ENCODE data around the gene SPACA9.
A peak's percentile ranks its signal among the peaks of the same experiment; 100 is the strongest.

Gene SPACA9

DNA sequence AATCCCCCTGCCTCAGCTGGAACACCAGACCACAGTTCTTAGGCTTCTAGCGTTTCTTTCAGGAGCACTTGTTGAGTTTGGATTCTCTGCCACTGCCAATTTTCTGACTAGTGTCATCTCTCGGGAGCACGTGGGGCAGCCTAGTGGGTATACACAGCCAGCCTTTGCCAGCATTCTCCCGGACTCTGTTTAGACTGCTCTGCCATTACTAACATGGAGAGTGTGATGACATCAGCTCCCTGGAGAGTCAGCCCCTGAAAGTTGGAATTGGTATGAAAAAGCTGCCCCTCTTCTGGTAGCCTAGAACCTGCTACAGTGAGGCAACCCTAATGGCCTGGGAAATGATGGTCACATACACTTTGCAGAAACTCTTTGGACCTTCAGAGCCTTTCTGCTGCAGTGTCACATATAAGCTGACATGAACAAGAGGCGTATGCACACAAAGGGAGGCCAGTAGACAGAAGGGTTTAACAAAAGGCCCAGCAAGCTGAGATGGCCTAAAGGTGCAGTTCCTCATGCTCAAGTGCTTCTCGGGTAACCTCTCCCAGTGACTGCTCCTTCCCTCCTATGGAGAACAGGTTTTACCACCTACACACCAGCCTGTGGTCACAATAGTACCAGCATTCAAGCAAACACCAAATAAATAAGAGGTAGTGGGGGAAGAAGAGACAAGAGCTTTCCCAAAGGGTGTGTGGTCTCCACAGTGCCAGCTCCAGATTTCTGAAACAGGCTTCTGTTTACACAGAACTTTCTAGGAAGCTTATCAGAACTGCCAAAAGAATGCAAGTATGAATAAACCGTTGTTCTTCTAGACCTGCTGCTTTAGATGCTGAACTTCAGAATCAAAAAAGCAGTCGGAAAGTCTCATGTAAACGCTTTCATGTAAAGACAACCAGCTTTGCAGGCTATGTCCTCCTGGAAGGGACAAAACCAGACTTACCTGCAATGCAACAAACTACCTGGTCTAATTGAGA, 16.5 kb downstream of the SPACA9 start:
- DNase-seq, result no peak

DNA sequence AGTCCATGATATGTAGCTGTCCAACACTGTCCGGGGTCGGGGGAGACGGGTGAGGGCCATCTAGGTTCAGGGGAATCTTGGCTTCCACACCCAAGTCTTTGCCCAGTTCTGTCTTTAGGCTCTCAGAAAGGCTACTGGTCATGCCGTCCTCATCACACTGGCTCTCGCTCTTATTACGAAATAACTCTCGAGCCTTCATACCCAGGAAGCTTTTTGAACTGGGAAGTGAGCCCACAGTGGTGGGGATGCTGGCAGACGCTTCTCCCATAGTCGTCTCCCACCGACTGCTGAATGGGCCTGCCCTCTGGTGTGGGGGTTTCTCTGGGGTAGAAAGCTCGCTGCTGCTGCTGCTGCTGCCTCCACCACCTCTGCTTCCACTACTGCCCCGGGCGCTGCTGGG, 17.6 kb downstream of the SPACA9 start:
- no peak for DNase-seq

DNA sequence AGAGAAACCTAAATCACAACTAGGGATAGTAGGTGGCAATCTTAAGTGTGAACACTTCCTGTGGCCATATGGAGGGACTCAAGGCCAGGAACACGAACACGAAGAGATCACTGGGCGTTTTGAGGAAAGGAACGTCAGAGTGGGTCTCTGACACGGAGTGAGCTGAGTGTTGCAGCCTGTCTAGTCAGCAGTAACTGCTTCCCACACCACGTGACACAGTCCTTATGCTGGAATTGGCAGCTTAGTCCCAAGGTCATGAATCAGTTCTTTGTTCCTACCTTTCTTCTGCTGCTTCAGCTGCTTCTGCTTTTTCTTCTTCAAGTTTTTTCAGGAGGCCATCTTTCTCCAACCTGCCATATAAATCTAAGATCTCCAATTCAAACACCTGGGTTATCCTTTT, 18.2 kb downstream of the SPACA9 start:
- DNase-seq, result no peak

DNA sequence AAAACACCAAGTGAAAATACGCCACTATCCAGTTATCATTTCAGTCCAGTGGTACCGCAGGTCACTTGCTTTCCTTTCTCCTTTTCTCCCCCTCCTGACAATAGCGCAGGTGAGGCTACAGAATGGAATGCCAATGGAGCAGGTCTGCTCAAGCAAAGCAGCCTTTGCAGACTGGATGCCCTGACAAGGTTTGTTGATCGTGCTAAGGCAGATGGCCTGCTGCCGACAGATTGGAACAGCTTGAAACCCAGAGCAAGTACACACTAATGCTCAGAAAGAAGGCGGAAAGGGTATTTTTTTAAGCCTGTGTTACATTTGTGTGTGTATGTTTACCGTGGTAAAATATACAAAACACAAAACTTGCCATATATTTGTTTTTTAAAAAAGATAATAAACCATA, 19.4 kb downstream of the SPACA9 start:
- DNase-seq, result no peak

DNA sequence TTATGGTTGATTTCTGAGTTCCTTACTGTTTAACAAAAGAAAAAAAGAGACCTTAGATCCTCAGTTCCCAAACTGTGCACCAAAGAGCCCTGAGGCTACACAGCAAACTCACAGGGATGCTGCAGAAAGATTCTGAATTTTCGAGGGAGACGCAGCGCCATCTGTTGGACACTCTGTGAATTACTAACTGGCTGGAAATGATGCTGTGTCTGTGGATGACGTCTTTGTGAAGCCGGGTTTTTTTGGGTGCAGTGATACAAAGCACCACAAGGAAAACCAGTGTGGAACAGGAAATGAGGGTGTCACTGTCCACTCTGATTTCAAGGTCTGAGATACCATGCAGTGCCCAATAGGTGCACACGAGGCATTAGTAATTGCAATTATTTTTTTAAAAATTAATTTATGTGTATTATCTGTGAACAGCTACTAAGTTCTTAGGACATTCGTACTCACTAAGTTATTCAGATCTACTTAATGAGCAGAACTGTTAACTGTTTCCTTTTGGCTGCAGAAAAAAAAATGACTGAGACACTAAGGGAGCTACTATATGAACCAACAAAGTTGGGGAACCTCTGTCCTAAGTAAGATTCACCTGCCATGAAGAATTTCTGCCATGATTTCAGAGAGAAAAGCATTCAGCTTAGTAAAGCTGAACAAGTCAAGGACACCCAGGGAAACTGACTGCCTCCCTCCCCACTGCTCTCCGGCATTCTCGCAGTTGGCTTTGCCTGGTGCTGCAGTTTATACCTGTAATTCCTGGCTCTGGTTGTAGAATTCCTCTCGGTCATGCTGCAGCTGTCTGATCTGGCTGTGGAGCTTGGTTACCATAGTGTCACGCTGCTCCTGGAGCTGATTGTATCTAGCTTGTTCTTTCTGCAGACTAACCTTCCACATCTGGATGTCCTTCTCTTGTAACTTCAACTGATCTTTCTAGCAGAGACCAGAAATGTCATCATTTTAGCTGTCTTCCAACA, 23.4 kb downstream of the SPACA9 start:
- peak; percentile 35 to 39 for DNase-seq

DNA sequence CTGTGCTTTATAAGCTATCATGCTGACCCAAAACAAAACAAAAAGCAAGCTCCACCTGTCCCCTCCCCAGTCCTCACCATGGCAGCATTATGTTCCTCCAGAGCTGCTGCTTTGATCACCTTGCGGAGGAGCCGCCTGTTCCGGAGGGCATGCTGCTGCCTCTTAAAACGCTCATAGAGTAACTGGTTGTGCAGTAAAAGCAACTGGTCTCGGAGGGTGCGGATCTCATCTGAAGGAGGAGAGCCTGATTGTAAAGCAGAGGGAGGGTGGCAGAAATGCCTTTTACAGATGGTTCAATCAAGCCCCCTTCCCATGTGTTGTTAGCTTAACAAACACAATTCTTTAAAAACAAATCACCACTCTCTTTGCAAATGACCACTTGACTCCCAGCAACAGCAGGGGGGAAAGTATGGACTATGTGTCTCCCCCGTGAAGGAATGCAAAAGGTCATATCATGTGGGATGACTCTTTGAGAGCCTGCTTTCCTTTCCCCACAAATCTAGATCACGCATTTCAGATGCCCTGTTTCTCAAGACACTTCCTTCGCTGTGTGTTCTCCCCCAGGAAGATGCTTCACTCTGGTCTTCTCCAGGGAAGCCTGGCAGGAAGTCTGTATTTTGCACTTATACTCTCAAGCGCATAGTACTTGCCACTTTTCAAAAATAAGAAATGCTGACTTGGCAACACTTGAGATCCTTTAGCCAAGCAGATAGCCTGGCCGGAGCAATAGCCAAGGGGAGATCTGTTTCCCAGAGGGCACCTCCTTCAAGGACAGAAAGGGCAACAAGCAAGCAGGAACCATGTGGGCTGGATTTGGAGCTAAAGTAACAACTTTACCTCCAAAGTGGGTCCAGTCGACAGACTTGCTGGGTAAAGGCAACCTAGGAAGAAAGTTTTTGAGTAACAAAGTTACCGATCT, 25.1 kb downstream of the SPACA9 start:
- DNase-seq, result no peak

DNA sequence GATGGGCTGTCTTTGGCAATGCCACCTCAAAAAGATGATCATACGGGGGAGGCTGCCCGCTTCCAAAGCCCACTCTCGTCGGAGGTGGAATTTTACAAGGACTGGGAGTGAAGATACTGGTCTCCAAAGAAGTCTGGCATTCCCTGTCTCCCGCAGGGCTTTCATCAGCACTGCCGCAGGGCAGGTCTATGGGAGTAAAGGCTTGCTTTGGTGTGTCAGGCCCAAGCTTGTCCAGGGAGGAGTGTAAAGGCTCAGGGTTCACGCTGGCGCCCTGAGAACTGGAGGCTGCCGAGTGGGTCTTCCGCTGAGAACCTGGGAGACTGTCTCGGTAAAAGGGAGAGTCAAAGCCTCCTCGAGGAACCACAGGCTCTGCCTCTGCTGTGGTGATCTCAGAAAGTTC, 27.0 kb downstream of the SPACA9 start:
- DNase-seq, result no peak

DNA sequence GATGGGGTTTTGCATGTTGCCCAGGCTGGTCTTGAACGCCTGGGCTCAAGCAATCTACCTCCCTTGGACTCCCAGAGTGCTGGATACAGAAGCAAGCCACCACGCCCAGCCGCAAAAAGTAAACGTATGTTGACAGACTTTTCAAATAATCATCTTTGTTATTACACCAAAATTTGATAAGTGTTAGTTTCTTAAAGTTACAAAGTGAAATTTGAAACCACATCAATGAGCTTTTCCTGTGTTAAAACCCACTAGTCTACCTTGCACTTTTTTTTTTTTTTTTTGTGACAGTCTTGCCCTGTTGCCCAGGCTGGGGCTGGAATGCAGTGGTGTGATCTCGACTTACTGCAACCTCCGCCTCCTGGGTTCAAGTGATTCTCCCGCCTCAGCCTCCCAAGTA, 29.9 kb downstream of the SPACA9 start:
- DNase-seq, result no peak

DNA sequence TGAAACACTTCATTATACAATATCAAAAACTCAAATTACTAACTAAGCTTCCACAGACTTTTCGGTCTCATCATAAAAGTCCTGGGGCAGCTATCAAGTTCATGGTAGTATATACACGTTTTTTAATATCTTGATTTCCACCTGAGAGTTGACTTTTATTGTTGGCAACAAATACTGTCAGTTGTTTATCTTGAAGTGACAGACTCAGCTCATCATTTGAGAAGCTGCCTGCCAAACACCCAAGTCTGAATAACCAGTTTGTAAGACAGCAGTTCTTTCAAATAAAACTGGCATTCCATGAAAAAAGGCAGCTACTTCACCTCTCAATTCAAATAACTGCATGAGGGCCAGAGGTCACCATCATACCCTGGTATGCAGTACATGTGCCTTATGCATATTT, 30.6 kb downstream of the SPACA9 start:
- DNase-seq, result no peak

DNA sequence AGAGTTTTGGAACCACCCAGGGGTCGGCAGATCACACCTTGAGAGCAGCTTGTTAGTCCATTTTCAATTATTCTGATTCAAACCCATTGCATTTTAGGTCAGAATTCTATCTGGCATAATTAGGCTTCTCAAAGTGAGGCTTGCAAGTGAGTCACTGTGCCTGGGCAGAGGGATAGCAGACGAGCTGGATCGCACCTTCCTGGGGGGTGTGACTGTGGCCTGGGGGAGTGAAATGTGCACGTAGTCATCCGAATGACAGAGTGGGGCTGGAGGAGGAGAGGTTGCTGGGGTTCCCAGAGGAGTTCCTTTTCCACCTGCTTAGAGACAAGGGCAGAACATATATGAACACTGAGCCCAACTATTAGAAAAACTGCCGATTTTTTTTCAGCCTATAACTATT, 31.7 kb downstream of the SPACA9 start:
- DNase-seq, result no peak

DNA sequence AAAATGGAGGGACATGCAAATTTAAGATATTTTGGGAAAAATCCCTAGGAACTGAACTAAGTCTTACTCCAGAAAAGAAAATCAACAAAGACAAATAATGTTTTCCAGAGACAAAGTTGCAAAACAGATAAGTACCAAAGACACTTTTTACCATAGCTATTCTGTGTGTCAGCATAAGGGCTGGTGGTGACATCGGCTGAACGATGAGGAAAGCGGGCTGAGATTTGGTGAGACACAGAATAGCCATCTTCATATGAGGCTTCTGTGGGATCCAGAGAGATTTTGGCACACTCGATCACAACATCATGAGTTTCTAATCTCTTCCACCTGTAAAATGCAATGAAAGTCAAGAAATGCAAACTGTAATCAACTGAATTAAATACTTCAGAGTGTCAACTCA, 33.4 kb downstream of the SPACA9 start:
- no peak for DNase-seq

DNA sequence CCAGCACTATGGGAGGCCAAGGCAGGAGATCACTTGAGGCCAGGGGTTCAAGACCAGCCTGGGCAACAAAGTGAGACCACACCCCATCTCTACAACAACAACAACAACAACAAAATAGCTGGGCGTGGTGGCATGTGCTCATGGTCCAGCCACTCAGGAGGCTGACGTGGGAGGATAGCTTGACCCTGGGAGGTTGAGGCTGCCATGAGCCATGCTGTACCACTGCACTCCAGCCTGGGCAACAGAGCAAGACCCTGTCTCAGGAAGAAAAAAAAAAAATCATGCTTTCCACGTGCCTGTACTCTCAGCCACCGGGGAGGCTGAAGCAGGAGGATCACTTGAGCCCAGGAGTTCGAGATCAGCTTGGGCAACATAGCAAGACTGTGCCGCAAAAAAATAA, 36.2 kb downstream of the SPACA9 start:
- no peak for DNase-seq

DNA sequence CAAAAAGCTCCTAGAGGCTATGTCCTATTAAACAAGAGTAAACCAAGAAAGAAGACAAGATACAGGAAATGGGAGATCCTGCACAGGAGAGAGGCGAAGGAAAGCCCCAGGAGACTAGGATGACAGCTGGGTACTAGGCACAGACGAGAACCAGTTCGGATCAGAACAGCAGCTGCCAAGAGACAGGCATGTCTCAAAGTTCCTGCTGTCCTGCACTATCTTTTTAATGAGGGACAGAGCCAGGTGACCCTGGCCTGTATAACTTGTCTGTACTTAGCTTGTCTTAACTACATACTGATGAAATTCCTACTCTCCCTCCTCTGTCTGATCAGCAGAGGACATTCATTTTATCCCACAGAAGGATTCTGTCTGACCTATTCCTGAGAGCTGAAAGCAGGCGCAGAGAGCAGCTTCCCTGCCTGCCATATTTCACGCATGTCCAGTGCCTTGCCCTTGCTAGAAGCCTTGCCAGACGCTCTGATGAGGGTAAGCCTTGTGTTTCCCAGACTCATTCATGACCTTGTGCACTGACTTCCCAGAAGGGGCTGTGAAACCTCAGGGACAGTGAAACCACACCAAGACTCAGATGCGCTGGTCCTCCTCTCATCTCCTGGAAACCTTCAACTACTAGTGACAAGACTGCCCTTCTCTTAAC, 41.0 kb downstream of the SPACA9 start:
- no peak for DNase-seq

DNA sequence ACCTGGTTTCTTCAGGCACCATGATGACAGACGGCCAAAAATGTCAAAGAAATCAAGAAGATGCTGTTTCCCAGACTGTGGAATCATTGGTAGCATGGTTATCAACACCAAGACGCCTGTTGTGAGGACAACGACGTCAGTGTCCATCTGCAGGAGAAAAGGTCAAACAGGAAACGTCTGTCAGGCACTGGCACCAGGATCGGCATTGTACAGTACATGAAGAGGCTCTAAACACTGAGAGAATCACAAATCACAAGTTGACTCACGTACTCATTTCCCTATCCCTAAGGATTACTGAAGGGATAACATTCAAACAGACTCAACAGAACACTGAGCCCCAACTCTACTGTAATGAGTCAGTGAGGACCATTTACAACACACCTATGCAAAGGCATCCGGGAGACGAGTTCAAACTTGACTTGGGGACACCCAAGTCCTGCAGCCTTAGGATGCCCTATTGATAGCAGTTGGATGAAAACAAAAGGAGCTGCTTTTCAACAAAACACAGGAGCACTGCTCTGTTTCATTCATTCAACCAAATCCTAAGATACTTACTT, 44.7 kb downstream of the SPACA9 start:
- no peak for DNase-seq

DNA sequence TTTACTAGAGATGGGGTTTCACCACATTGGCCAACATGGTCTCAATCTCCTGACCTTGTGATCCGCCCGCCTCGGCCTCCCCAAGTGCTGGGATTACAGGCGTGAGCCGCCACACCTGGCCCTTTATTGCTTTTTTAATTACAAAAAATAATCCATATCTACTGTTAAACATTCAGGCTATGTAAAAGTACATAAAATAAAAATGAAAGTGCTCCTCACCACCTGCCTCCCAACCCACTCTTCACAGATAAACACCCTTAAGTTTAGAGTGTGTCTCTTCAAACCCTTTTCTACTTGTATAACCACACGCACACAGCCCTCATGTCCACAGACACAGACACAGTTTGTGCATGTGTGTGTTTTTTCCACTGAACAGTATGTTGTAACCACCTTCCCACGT, 49.0 kb downstream of the SPACA9 start:
- DNase-seq, result no peak

DNA sequence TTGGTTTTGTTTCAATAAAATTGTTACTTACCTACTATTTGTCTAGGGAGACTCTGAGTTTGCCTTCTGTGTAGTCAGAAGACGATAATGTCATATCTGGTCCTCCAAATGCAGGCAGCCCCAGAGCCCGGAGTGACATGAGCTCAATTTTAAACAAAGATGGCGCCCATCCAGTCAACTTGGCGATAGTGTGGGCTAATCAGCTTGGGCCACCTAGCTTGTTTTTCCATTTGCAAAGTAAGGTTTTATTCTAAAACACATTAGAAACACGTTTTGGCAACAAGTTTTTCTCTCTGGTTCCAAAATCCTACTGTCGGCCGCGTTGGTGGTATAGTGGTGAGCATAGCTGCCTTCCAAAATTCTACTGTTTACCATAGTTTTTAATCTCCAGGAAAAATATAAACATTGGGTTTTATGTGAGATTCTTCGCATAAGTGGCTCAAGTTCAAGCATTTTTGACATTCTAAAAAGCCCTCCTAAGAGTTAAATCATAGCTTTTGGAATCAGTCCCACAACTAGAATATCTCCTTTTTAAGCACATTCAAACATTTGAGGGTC, 52.6 kb downstream of the SPACA9 start:
- DNase-seq, result no peak

DNA sequence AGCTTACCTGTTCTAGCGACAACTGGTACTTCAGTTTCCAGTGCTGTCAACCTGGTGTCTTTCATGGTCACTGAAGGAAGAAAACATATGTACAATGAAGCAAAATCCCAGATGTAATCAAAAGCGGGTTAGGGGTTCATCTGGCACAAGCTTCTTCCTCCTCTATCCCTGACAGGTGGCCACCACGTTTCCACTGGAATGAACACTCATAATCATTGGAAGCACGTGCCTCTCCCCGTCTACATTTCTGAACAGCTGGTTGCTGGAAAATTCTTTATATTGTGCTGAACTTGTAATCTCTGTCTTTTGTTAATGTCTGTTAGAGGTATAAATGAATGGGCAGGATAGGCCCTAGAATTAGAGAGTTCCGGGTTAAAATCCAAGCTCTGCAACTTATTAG, 56.3 kb downstream of the SPACA9 start:
- no peak for DNase-seq

DNA sequence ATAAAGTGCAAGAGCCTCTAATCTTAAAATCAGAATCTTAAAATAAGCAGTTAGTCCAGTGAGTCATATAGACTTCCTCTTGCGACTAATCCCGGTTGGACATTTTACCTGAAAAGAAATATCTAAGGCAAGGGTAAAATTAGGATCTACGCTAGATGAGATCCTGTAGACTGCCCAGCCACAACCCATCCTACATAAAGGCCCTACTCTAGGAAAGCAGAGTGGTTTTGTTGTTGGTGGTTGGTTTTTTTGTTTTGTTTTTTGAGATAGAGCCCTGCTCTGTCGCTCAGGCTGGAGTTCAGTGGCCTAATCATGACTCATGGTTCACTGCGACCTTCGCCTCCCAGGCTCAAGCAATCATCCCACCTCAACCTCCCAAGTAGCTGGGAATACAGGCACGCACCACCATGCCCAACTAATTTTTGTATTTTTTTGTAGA, 58.8 kb downstream of the SPACA9 start:
- DNase-seq, result no peak

DNA sequence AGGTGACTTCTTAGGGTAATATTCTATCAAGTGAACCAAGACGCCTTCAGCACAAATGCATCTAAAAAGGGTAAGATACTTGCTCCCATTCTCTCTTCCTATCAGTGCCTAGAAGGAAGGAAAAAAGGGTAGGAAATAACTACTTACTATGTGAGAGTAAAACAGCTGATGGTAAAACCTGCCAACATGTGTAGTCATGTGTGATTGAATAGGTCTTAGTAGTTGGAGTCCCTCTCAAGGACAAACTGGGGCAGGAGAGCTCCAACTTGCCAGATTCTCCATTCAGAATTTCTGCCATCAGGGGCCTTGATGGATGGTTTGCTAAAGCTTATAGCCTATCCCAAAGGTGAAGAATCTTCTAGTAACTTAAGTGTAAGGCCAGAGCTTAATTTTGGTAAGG, 60.5 kb downstream of the SPACA9 start:
- no peak for DNase-seq
